MM.1S (cell line): ENCODE data around the gene HECTD4.

ENCODE experiments used
- EZH2 ChIP-seq: fragments of 300-600 bp; sonication (generic); optimal IDR thresholded peaks from 2 replicates; pipeline ENCODE3; 2017; ENCODE audit warnings: low read depth, mild to moderate bottlenecking, antibody characterized with exemption, low read length, mixed read lengths
- EZH2phosphoT487 ChIP-seq: fragments of 300-600 bp; sonication (generic); IDR thresholded peaks from 2 replicates; pipeline ENCODE4 v1.6.1; 2018; ENCODE audit warnings: antibody characterized with exemption, low read length
- TF ChIP-seq, protein P1 (sequence below): fragments of 300-600 bp; sonication (generic); IDR thresholded peaks from 2 replicates; pipeline ENCODE4 v1.5.1; 2016; ENCODE audit warnings: antibody characterized with exemption, low read length, mixed read lengths

- TF ChIP-seq, protein P1, sequence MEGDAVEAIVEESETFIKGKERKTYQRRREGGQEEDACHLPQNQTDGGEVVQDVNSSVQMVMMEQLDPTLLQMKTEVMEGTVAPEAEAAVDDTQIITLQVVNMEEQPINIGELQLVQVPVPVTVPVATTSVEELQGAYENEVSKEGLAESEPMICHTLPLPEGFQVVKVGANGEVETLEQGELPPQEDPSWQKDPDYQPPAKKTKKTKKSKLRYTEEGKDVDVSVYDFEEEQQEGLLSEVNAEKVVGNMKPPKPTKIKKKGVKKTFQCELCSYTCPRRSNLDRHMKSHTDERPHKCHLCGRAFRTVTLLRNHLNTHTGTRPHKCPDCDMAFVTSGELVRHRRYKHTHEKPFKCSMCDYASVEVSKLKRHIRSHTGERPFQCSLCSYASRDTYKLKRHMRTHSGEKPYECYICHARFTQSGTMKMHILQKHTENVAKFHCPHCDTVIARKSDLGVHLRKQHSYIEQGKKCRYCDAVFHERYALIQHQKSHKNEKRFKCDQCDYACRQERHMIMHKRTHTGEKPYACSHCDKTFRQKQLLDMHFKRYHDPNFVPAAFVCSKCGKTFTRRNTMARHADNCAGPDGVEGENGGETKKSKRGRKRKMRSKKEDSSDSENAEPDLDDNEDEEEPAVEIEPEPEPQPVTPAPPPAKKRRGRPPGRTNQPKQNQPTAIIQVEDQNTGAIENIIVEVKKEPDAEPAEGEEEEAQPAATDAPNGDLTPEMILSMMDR: no peak
- no peak for TF ChIP-seq EZH2
- TF ChIP-seq EZH2phosphoT487: no peak
Measured at GRCh38 chr12:112362310-112362709, 19.9 kb downstream of the HECTD4 start.
